GM12864 (cell line): ENCODE data around the gene GOLGA8Q.
"Not testable (repeated sequence)": the region's sequence is repeated elsewhere in the genome, so short reads cannot be mapped to it uniquely, and the experiment has no call there.

ENCODE experiments used
- DNase-seq: peaks from one replicate; pipeline ENCODE4 v3.0.0-alpha.2; 2011; ENCODE audit warnings: low read depth
- H3K4me3 ChIP-seq: 2 replicates; pipeline ENCODE4 v1.5.1; 2011; ENCODE audit warnings: mild to moderate bottlenecking, low read depth, low read length, control low read depth

The GOLGA8Q gene

GRCh38 chr15:30551750-30552149, at the start of gene GOLGA8Q:
Gene GOLGA8Q (plus strand): TSS chr15:30552050. CDS start chr15:30552078, 28 bp downstream.
- not testable (repeated sequence) for DNase-seq, H3K4me3 ChIP-seq

GRCh38 chr15:30502904-30503781, 48.7 kb upstream of the GOLGA8Q start:
- H3K4me3 ChIP-seq, DNase-seq: not testable (repeated sequence)

- DNase-seq, H3K4me3 ChIP-seq: not testable (repeated sequence)
Observed at GRCh38 chr15:30504162-30504843, 47.5 kb upstream of the GOLGA8Q start.

- not testable (repeated sequence) for H3K4me3 ChIP-seq, DNase-seq
Observed at GRCh38 chr15:30514545-30514944, 37.3 kb upstream of the GOLGA8Q start.

GRCh38 chr15:30523453-30524243, 28.2 kb upstream of the GOLGA8Q start:
- not testable (repeated sequence) for DNase-seq, H3K4me3 ChIP-seq

GRCh38 chr15:30525912-30526311, 25.9 kb upstream of the GOLGA8Q start:
- not testable (repeated sequence) for H3K4me3 ChIP-seq, DNase-seq

- not testable (repeated sequence) for DNase-seq, H3K4me3 ChIP-seq
Observed at GRCh38 chr15:30529049-30529448, 22.8 kb upstream of the GOLGA8Q start.

GRCh38 chr15:30566949-30567348, 15.1 kb downstream of the GOLGA8Q start:
- DNase-seq, H3K4me3 ChIP-seq: not testable (repeated sequence)

GRCh38 chr15:30573012-30573491, 21.2 kb downstream of the GOLGA8Q start:
- H3K4me3 ChIP-seq, DNase-seq: not testable (repeated sequence)

GRCh38 chr15:30579394-30579970, 27.6 kb downstream of the GOLGA8Q start:
- H3K4me3 ChIP-seq, DNase-seq: not testable (repeated sequence)

- not testable (repeated sequence) for DNase-seq, H3K4me3 ChIP-seq
Observed at GRCh38 chr15:30580716-30581115, 28.9 kb downstream of the GOLGA8Q start.

- not testable (repeated sequence) for H3K4me3 ChIP-seq, DNase-seq
Observed at GRCh38 chr15:30598953-30599352, 47.1 kb downstream of the GOLGA8Q start.

- DNase-seq, H3K4me3 ChIP-seq: not testable (repeated sequence)
Observed at GRCh38 chr15:30603796-30604195, 51.9 kb downstream of the GOLGA8Q start, which contains the start of gene GOLGA8H. Gene GOLGA8H (plus strand): TSS chr15:30604028. CDS start chr15:30604126, 98 bp downstream.
